Measurements from ENCODE around the gene SHFL. TPM values are rescaled to one million over a fixed set of nuclear protein-coding genes. Genes with fewer than 3 reads are reported as not detected.

The SHFL gene
- total RNA-seq, 1 donor from 2014 or later = 67.8 TPM

DNA sequence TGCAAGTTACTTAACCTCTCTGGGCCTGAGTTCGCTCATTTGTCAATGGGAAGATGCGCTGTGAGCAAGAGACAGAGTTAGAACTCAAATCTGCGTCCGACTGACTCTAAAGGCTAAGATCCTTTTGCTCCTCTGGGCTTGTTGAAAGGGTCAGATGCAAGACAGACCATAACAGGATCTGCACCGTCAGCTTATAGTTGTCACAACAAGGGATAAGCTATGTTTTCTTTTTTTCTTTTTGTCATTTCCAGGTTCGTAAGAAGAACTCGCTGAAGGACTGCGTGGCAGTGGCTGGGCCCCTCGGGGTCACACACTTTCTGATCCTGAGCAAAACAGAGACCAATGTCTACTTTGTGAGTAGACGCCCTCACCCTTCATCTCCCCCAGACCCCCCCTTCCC, 21.1 kb downstream of the SHFL start:
- intact Hi-C loops (cut with micrococcal nuclease) = loop anchor here (5.0 to 10.0 kb wide), 3 partner anchors 145 to 458 kb away; partner anchors contain the start of genes CDKN2D, KRI1 and MRPL4

- intact Hi-C loops (cut with micrococcal nuclease) = loop anchor here (5.0 to 10.0 kb wide), 3 partner anchors 144 to 457 kb away; partner anchors contain the start of genes CDKN2D, KRI1 and MRPL4
Observed at GRCh38 chr19:10107817-10108367, 21.8 kb downstream of the SHFL start.

DNA sequence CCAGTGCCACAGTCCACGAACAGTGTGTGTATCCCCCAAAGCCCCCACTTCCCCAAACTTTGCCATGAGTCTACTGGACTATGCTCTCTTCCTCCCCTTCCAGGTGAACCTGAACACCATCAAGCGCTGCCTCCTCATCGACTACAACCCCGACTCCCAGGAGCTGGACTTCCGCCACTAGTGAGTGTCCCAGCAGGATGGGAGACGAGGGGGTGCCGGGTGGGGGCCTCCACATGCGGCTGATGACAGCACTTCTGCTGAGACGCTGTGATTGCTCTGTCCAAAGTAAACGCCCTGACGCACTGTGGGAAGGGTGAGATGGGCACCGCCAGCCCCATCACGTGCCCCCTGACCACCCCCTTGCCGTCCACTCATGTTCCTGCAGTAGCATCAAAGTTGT, 23.4 kb downstream of the SHFL start:
- intact Hi-C loops (cut with micrococcal nuclease) = loop anchor here (5.0 to 10.0 kb wide), 3 partner anchors 143 to 455 kb away; partner anchors contain the start of genes CDKN2D, KRI1 and MRPL4

DNA sequence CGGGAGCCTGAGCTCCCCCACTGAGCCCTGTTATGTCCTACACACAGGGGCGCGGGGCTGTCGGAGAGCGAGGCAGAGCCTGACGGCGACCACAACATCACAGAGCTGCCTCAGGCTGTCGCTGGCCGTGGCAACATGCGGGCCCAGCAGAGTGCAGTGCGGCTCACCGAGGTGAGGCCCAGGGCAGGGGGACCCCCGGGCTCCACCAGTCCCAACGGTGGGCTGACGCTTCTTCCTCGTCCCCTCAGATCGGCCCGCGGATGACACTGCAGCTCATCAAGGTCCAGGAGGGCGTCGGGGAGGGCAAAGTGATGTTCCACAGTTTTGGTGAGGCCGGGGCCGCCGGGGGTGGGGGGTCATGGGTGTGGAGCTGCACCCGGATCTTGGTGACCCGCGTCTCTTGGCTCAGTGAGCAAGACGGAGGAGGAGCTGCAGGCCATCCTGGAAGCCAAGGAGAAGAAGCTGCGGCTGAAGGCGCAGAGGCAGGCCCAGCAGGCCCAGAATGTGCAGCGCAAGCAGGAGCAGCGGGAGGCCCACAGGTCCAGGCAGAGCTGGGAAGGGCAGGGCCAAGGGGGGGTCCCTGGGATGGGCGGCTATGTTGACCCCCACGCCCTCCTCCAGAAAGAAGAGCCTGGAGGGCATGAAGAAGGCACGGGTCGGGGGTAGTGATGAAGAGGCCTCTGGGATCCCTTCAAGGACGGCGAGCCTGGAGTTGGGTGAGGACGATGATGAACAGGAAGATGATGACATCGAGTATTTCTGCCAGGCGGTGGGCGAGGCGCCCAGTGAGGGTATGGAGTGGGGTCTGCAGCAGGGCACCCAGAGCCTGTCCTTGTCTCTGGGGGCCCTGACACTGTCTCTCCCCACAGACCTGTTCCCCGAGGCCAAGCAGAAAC, 24.2 kb downstream of the SHFL start:
- intact Hi-C loops (cut with micrococcal nuclease) = loop anchor here (5.0 kb wide), 1 partner anchor 178 kb away; no protein-coding TSS in a partner anchor

DNA sequence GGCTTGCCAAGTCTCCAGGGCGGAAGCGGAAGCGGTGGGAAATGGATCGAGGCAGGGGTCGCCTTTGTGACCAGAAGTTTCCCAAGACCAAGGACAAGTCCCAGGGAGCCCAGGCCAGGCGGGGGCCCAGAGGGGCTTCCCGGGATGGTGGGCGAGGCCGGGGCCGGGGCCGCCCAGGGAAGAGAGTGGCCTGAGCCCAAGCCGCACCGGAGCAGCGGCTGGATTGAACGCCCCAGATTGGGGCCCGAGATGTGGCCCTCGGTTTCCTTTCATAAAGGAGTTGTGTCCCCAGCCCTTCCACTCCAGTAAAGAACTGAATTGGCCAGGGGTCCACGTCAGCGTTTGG, 24.8 kb downstream of the SHFL start:
- intact Hi-C loops (cut with micrococcal nuclease) = loop anchor here (5.0 kb wide), 1 partner anchor 179 kb away; no protein-coding TSS in a partner anchor

GRCh38 chr19:10111405-10111811, 25.3 kb downstream of the SHFL start, which contains the start of gene P2RY11:
TSS of gene P2RY11 (plus strand) at chr19:10111693. CDS start at chr19:10111722, 29 bp downstream.
- intact Hi-C loops (cut with micrococcal nuclease) = loop anchor here (5.0 kb wide), 1 partner anchor 179 kb away; no protein-coding TSS in a partner anchor

- intact Hi-C loops (cut with micrococcal nuclease) = loop anchor here (5.0 kb wide), 1 partner anchor 180 kb away; no protein-coding TSS in a partner anchor
Observed at GRCh38 chr19:10112037-10112761, 26.1 kb downstream of the SHFL start.

DNA sequence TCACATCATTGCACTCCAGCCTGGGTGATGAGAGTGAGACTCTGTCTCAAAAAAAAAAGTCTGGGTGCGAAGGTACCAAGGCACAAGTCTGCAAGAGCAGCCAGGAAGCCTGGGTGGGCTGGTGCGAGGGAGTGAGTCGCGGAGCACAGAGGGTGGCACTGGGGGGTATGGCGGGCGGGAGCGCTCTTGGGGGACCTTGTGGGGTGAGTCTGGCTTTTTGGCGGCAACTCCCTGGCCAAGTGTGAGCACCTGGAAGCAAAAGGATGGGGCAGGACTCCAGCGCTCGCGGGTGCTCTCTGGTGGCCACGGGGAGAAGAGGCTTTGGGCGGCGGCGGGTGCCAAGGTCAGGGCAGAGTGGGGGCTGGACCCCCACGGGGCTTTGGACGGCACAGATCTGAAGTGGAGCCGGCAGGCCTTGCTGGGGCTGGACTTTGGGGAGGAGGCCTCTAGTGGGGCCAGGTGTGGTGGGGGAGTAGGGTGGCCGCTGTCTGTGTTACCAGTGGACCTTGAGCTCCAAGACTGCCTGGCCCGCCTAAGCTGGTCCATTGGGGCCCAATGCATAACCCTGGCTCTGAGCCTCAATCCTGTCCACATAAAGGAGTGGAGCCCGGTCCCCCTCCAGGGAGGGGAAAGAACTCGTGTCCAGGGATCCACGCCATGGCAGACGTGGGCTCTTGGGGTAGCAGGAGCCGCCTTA, 26.9 kb downstream of the SHFL start:
- intact Hi-C loops (cut with micrococcal nuclease) = loop anchor here (1.0 to 5.0 kb wide), 2 partner anchors 39 to 181 kb away; no protein-coding TSS in a partner anchor

- intact Hi-C loops (cut with micrococcal nuclease) = loop anchor here (1.0 to 5.0 kb wide), 2 partner anchors 39 to 181 kb away; no protein-coding TSS in a partner anchor
Observed at GRCh38 chr19:10113592-10113963, 27.5 kb downstream of the SHFL start.

GRCh38 chr19:10113964-10114650, 28.0 kb downstream of the SHFL start:
- intact Hi-C loops (cut with micrococcal nuclease) = loop anchor here (1.0 to 5.0 kb wide), 2 partner anchors 40 to 182 kb away; no protein-coding TSS in a partner anchor

- intact Hi-C loops (cut with micrococcal nuclease) = loop anchor here (5.0 kb wide), 1 partner anchor 183 kb away; no protein-coding TSS in a partner anchor
Observed at GRCh38 chr19:10114651-10115391, 28.7 kb downstream of the SHFL start.

GRCh38 chr19:10115392-10116084, 29.4 kb downstream of the SHFL start:
- intact Hi-C loops (cut with micrococcal nuclease) = no loop called here

DNA sequence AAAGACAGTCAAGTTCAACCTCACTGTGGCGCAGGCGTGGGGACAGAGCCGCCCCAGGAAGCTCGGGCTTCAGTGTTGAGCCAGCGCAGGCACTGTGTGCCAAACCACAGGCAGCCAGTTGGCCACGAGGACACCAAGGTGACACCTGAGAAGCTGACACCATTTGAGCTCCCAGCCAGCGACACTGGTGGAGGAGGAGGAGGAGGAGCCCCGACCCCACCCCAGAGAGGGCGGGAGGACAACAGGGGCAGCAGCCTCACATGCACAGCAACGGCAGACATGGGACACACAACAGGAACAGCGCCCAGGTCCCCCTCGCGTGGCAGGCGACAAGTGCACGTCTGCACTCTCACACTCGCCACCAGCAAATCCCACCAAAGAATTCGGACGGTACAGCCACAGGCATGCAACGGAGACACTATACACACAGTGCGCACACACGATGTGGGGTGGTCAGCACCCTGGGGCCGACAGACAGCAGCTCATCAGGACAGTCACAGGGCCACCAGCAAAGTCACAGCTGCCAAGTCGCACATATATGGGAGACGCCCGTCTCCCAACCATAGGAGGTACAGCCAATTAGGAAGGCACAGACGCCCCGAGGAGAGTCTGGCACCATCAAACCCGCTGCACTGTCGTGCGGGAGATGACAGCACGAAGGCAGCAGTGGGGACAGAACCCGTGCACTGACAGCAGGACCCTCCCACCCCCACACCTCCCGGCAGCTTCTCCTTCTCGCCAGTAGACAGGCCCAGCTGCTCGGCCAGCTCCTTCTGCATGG, 30.2 kb downstream of the SHFL start:
- intact Hi-C loops (cut with micrococcal nuclease) = no loop called here

GRCh38 chr19:10116866-10117616, 30.9 kb downstream of the SHFL start:
- intact Hi-C loops (cut with micrococcal nuclease) = no loop called here

- intact Hi-C loops (cut with micrococcal nuclease) = loop anchor here (2.0 kb wide), 1 partner anchor 14 kb away; no protein-coding TSS in a partner anchor
Observed at GRCh38 chr19:10118960-10119359, 32.8 kb downstream of the SHFL start.

DNA sequence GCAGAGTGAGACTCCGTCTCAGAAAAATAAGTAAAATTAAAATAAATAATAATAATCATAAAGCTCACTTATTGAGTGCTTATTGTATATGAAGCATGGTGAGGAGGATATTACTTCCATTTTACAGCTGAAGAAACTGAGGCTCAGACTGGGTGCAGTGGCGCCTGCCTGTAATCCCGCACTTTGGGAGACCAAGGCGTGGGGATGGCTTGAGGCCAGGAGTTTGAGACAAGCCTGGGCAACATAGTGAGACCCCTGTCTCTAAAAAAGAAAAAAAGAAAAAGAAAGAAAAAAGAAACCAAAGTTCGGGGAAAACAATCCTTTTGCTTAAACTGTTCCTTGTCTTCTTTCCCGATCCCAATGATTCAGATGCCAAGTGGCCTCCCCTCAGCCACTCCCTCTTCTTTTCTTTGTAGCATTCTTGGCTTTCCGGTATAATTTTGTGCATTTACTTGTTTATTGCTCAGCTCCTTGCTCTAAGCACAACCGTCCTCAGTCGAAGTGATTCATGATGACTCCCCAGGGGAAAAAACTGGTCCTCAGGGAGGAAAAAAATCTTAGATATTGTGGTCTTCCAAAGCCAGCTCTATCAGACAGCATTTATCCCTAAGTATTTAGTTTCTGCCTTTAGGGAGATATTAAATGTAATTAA, 34.5 kb downstream of the SHFL start:
- intact Hi-C loops (cut with micrococcal nuclease) = no loop called here

- intact Hi-C loops (cut with micrococcal nuclease) = no loop called here
Observed at GRCh38 chr19:10122045-10122444, 35.9 kb downstream of the SHFL start.

All from T-helper 2 cell treated with Interferon-gamma antibody and Interleukin-4, amounts not matched to agents 100 ng/mL and 5 ng/mL, for 36 hours (primary cell).